IMR-90 (cell line): ENCODE data around the gene HNRNPUL1.

Experiments used
- CTCF ChIP-seq: conservative IDR thresholded peaks from 2 replicates; pipeline ENCODE4 v1.5.1; 2012; ENCODE audit warnings: mild to moderate bottlenecking, low read depth, low read length, improper control_type of control experiment
- MXI1 ChIP-seq: IDR thresholded peaks from 2 replicates; pipeline ENCODE4 v1.6.1; 2012; ENCODE audit warnings: low read depth, mild to moderate bottlenecking, low read length, moderate library complexity, borderline replicate concordance
- POLR2A ChIP-seq: IDR thresholded peaks from 2 replicates; pipeline ENCODE4 v1.6.1; 2012; ENCODE audit warnings: mild to moderate bottlenecking, low read depth, low read length
- RFX5 ChIP-seq: IDR thresholded peaks from 2 replicates; pipeline ENCODE4 v1.8.0; 2012; ENCODE audit warnings: low read depth, mild to moderate bottlenecking, low read length, moderate library complexity

GRCh38 chr19:41232686-41233085 is 31.5 kb upstream of the HNRNPUL1 start:
- TF ChIP-seq CTCF (no peak), RFX5 (no peak), POLR2A (no peak), MXI1 (no peak)
